ENCODE measurements around the gene OXT. TPM values are rescaled to one million over a fixed set of nuclear protein-coding genes. Genes with fewer than 3 reads are reported as not detected.

The OXT gene
- total and polyA plus RNA-seq, 2 of the 4 experiments (the other 2 are of a cell fraction): not detected

- no peak overlapping the region for H3K18ac ChIP-seq (ENCODE audit: low read depth, low read length)
- in situ Hi-C loops (cut with MboI; ENCODE audit: low sequenced_read_pairs) (no loop called here), dilution Hi-C loops (cut with HindIII; ENCODE audit: low sequenced_read_pairs, unreplicated experiment) (no loop called here), intact Hi-C loops (cut with micrococcal nuclease) (no loop called here)
- ChIA-PET CTCF (interaction anchor here (0.9 kb wide), 1 partner anchor 26 kb away, joined by 4 read pairs; no protein-coding TSS in a partner anchor), POLR2A (ENCODE audit: unreplicated experiment) (no interaction called here)
- H2AK9ac ChIP-seq (replicated peaks; ENCODE audit: low read depth, low read length, poor library complexity): no peak overlapping the region
- no CpG with 5 or more reads among the region's 3 CpGs for WGBS, 2 experiments (ENCODE audit: extremely low coverage in 2 of 2, insufficient read length in 1 of 2)
- no TSS peak for BruUV-seq (replicated peaks)
- no peaks in the 10 kb centered on the region for H3K79me1 ChIP-seq (ENCODE audit: low read depth in 1 of 2, low read length in 2 of 2)
- H2AFZ ChIP-seq (replicated peaks; ENCODE audit: low read length, poor library complexity): no peak overlapping the region
- H3K9me1 ChIP-seq (ENCODE audit: insufficient read depth, low read length): no peaks in the 10 kb centered on the region
- 0 out of 2 replicates have a peak, but pooled peaks have one; percentile 11 for ATAC-seq (ENCODE audit: low read depth)
- no peak overlapping the region for H2BK15ac ChIP-seq (ENCODE audit: low read depth, low read length)
- no peak overlapping the region for H4K8ac ChIP-seq (ENCODE audit: low read depth in 2 of 2, low read length in 2 of 2)
- DNase-seq: no peak
- no peak overlapping the region for H2BK5ac ChIP-seq (ENCODE audit: low read depth, low read length, poor library complexity, severe bottlenecking)
- no peaks in the 10 kb centered on the region for H4K20me1 ChIP-seq (ENCODE audit: insufficient read depth, low read length)
- H2AK5ac ChIP-seq (ENCODE audit: low read depth, low read length): no peak overlapping the region
- no peak overlapping the region for H3K14ac ChIP-seq (replicated peaks; ENCODE audit: low read depth, low read length)
- H3K4me1 ChIP-seq (ENCODE audit: control insufficient read depth, insufficient read depth, low read length): no peaks in the 10 kb centered on the region
- H3K4me3 ChIP-seq (ENCODE audit: insufficient read depth, low read depth, low read length): no peak overlapping the region
- H3K27ac ChIP-seq (ENCODE audit: insufficient read depth, low read length): no peak overlapping the region
- no peaks in the 10 kb centered on the region for H3K9me3 ChIP-seq (ENCODE audit: control insufficient read depth, insufficient read depth, low read length)
- H3K23ac ChIP-seq (ENCODE audit: low read depth, low read length): no peak overlapping the region
- no peak overlapping the region for H2BK120ac ChIP-seq (ENCODE audit: low read depth, low read length)
- H3K56ac ChIP-seq (ENCODE audit: extremely low read depth, insufficient read depth, low read length): no peak overlapping the region
- H3K9ac ChIP-seq (ENCODE audit: low read depth, low read length): no peak overlapping the region
- no peak overlapping the region for H3K4me2 ChIP-seq (ENCODE audit: low read depth, low read length)
- H3K36me3 ChIP-seq (ENCODE audit: control insufficient read depth, insufficient read depth, low read length): peaks cover 9% of the 10 kb centered on the region
- no peaks in the 10 kb centered on the region; the same call in 1 of the 2 replicates for H3K27me3 ChIP-seq (ENCODE audit: control insufficient read depth, insufficient read depth, low read length)
- H4K5ac ChIP-seq (ENCODE audit: low read depth, low read length): no peak overlapping the region
- H3K4ac ChIP-seq (ENCODE audit: low read depth, low read length): no peak overlapping the region
- H4K91ac ChIP-seq (ENCODE audit: insufficient read depth, low read depth, low read length): no peak overlapping the region
- TF ChIP-seq ELK1 (IDR thresholded peaks at IDR 0.05; ENCODE audit: borderline replicate concordance, low read depth, low read length) (no peak), CTCF (conservative IDR thresholded peaks at IDR 0.05; ENCODE audit: low read depth, low read length) (no peak), FOS (IDR thresholded peaks at IDR 0.05; ENCODE audit: low read depth, low read length) (no peak), SMC3 (IDR thresholded peaks at IDR 0.05; ENCODE audit: low read depth, low read length) (no peak), CEBPB (IDR thresholded peaks at IDR 0.05; ENCODE audit: low read depth, low read length) (no peak), MXI1 (IDR thresholded peaks at IDR 0.05; ENCODE audit: borderline replicate concordance, low read depth, low read length) (no peak), BHLHE40 (IDR thresholded peaks at IDR 0.05; ENCODE audit: low read depth, low read length) (no peak), RAD21 (IDR thresholded peaks at IDR 0.05; ENCODE audit: low read length) (no peak), USF2 (IDR thresholded peaks at IDR 0.05; ENCODE audit: low read depth, low read length) (no peak), MAZ (IDR thresholded peaks at IDR 0.05; ENCODE audit: borderline replicate concordance, low read depth, low read length) (no peak), NFE2L2 (IDR thresholded peaks at IDR 0.05; ENCODE audit: low read depth, low read length) (no peak), POLR2A (IDR thresholded peaks at IDR 0.05; ENCODE audit: low read depth, low read length) (no peak), MAFK (IDR thresholded peaks at IDR 0.05; ENCODE audit: low read depth, low read length) (no peak), RFX5 (IDR thresholded peaks at IDR 0.05; ENCODE audit: low read depth, low read length) (no peak), RCOR1 (IDR thresholded peaks at IDR 0.05; ENCODE audit: insufficient replicate concordance, low read length) (no peak), CHD1 (IDR thresholded peaks at IDR 0.05; ENCODE audit: low read depth, low read length) (no peak)
- H2BK20ac ChIP-seq (ENCODE audit: low read depth, low read length): no peak overlapping the region
Measured at GRCh38 chr20:3103369-3104032, 32.1 kb downstream of the OXT start.

All from IMR-90 (cell line).